Measurements from ENCODE around the gene ZFP3.
"Not testable (repeated sequence)": the region's sequence is repeated elsewhere in the genome, so short reads cannot be mapped to it uniquely, and the experiment has no call there.

The ZFP3 gene

GRCh38 chr17:5138616-5139457 is 60.6 kb downstream of the ZFP3 start:
- DNase-seq (ENCODE audit: low read depth) = no peak

DNA sequence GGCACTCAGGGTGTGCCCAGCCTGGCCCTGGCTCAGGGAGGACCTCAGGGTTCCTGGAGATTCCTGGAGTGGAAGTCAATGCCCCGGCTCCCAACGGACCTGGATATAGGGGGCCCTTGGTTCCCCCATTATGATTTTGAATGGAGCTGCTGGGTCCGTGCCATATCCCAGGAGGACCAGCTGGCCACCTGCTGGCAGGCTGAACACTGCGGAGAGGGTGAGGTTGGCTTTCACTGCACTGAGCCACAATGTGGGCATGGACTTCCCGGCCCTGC is 61.1 kb downstream of the ZFP3 start:
- DNase-seq (ENCODE audit: low read depth) = no peak

- not testable (repeated sequence) for DNase-seq (ENCODE audit: low read depth)
Observed at GRCh38 chr17:5142877-5143276, 64.6 kb downstream of the ZFP3 start.
